H9 (cell line): ENCODE data around the gene KLHL14. TPM values are rescaled to one million over a fixed set of nuclear protein-coding genes. Genes with fewer than 3 reads are reported as not detected.

Experiments
- DNase-seq: peaks from one replicate; pipeline ENCODE4 v3.0.0-alpha.2; 2017
- H2AFZ ChIP-seq: one replicate; pipeline ENCODE4 v1.6.1; 2013; ENCODE audit warnings: mild to moderate bottlenecking, low read length, control low read depth, moderate library complexity
- H2AK5ac ChIP-seq: 2 replicates; pipeline ENCODE4 v1.6.1; 2013; ENCODE audit warnings: low read length, control low read depth, mixed read lengths; ENCODE audit not compliant: insufficient read length
- H2BK120ac ChIP-seq: one replicate; pipeline ENCODE4 v1.6.1; 2013; ENCODE audit warnings: low read depth, mild to moderate bottlenecking, low read length, control low read depth, inconsistent platforms; ENCODE audit not compliant: poor library complexity, severe bottlenecking
- H2BK12ac ChIP-seq: 2 replicates; pipeline ENCODE4 v1.6.1; 2013; ENCODE audit warnings: low read length, control low read depth, mixed read lengths, low read depth; ENCODE audit not compliant: insufficient read length
- H2BK15ac ChIP-seq: 2 replicates; pipeline ENCODE4 v1.6.1; 2013; ENCODE audit warnings: low read depth, low read length, control low read depth
- H2BK20ac ChIP-seq: one replicate; pipeline ENCODE4 v1.6.1; 2013; ENCODE audit warnings: low read depth, mild to moderate bottlenecking, low read length, control low read depth, inconsistent platforms; ENCODE audit not compliant: poor library complexity, severe bottlenecking
- H2BK5ac ChIP-seq: 2 replicates; pipeline ENCODE4 v1.6.1; 2013; ENCODE audit warnings: low read length, control low read depth, mixed read lengths; ENCODE audit not compliant: insufficient read length
- H3K14ac ChIP-seq: 2 replicates; pipeline ENCODE4 v1.6.1; 2013; ENCODE audit warnings: low read length, control low read depth; ENCODE audit not compliant: insufficient read depth
- H3K18ac ChIP-seq: 2 replicates; pipeline ENCODE4 v1.6.1; 2013; ENCODE audit warnings: low read depth, mild to moderate bottlenecking, mixed read lengths, low read length, control low read depth; ENCODE audit not compliant: insufficient read length
- H3K23ac ChIP-seq: 2 replicates; pipeline ENCODE4 v1.6.1; 2013; ENCODE audit warnings: low read length, control low read depth, mixed read lengths, low read depth; ENCODE audit not compliant: insufficient read length
- H3K23me2 ChIP-seq: 2 replicates; pipeline ENCODE4 v1.6.1; 2013; ENCODE audit warnings: low read depth, mild to moderate bottlenecking, mixed read lengths, low read length, control low read depth; ENCODE audit not compliant: insufficient read length, poor library complexity, severe bottlenecking
- H3K27ac ChIP-seq: 2 replicates; pipeline ENCODE4 v1.5.1; 2013; ENCODE audit warnings: low read length, control low read depth, mixed read lengths, low read depth; ENCODE audit not compliant: insufficient read length
- H3K27me3 ChIP-seq: 2 replicates; pipeline ENCODE4 v1.6.1; 2013; ENCODE audit warnings: low read length, control low read depth, inconsistent platforms; ENCODE audit not compliant: insufficient read depth
- H3K4ac ChIP-seq: 2 replicates; pipeline ENCODE4 v1.6.1; 2013; ENCODE audit warnings: low read depth, mild to moderate bottlenecking, control low read depth, inconsistent platforms, low read length, moderate library complexity
- H3K4me1 ChIP-seq: 2 replicates; pipeline ENCODE4 v1.6.1; 2013; ENCODE audit warnings: low read length, control low read depth, inconsistent platforms; ENCODE audit not compliant: insufficient read depth
- H3K4me2 ChIP-seq: 2 replicates; pipeline ENCODE4 v1.6.1; 2013; ENCODE audit warnings: low read length, control low read depth, mixed read lengths; ENCODE audit not compliant: insufficient read length, insufficient read depth
- H3K56ac ChIP-seq: 2 replicates; pipeline ENCODE4 v1.6.1; 2013; ENCODE audit warnings: low read depth, mild to moderate bottlenecking, mixed read lengths, low read length, control low read depth; ENCODE audit not compliant: insufficient read length
- H3K79me1 ChIP-seq: 2 replicates; pipeline ENCODE4 v1.6.1; 2013; ENCODE audit warnings: low read depth, mild to moderate bottlenecking, moderate library complexity, low read length, control low read depth, inconsistent platforms; ENCODE audit not compliant: insufficient read depth, poor library complexity, severe bottlenecking
- H3K79me2 ChIP-seq: 2 replicates; pipeline ENCODE4 v1.6.1; 2013; ENCODE audit warnings: low read length, control low read depth, inconsistent platforms; ENCODE audit not compliant: insufficient read depth
- H3K9ac ChIP-seq: 2 replicates; pipeline ENCODE4 v1.6.1; 2013; ENCODE audit warnings: low read length, control low read depth, mixed read lengths; ENCODE audit not compliant: insufficient read length; ENCODE audit errors: extremely low read depth
- H3K9me3 ChIP-seq: one replicate; pipeline ENCODE4 v1.6.1; 2013; ENCODE audit warnings: low read depth, low read length, inconsistent platforms; ENCODE audit not compliant: control insufficient read depth
- H3T11ph ChIP-seq: one replicate; pipeline ENCODE4 v1.6.1; 2013; ENCODE audit warnings: mild to moderate bottlenecking, low read length, control low read depth, inconsistent platforms
- H4K20me1 ChIP-seq: one replicate; pipeline ENCODE4 v1.6.1; 2013; ENCODE audit not compliant: control insufficient read depth, insufficient read length, insufficient read depth
- H4K5ac ChIP-seq: 2 replicates; pipeline ENCODE4 v1.6.1; 2013; ENCODE audit warnings: low read depth, mild to moderate bottlenecking, mixed read lengths, low read length, control low read depth; ENCODE audit not compliant: insufficient read length
- H4K8ac ChIP-seq: replicated peaks from 2 replicates; pipeline ENCODE4 v1.6.1; 2013; ENCODE audit warnings: low read length, control low read depth, mixed read lengths, low read depth; ENCODE audit not compliant: insufficient read length
- H4K91ac ChIP-seq: 2 replicates; pipeline ENCODE4 v1.6.1; 2013; ENCODE audit warnings: low read depth, mild to moderate bottlenecking, moderate library complexity, mixed read lengths, low read length, control low read depth; ENCODE audit not compliant: insufficient read length
- H3K27ac Mint-ChIP-seq, 3 experiments: 2 replicates in 2 of 3; 3 replicates in 1 of 3; pipeline ENCODE4 v1.8.0; 2020 to 2021; ENCODE audit warnings: mixed read lengths in 3 of 3, mild to moderate bottlenecking in 1 of 3, moderate library complexity in 1 of 3
- H3K27me3 Mint-ChIP-seq: 2 replicates; pipeline ENCODE4 v1.8.0; 2021; ENCODE audit warnings: low read depth, mild to moderate bottlenecking, moderate library complexity, mixed read lengths
- H3K36me3 Mint-ChIP-seq, 3 experiments: 2 replicates in 2 of 3; 3 replicates in 1 of 3; pipeline ENCODE4 v1.8.0; 2020 to 2021; ENCODE audit warnings: low read depth in 3 of 3, mixed read lengths in 3 of 3; ENCODE audit not compliant: insufficient read depth in 1 of 3
- H3K4me1 Mint-ChIP-seq, 2 experiments: 2 replicates each; pipeline ENCODE4 v1.8.0; 2020; ENCODE audit warnings: mixed read lengths in 2 of 2
- H3K4me3 Mint-ChIP-seq, 2 experiments: 2 replicates in 1 of 2; 3 replicates in 1 of 2; pipeline ENCODE4 v1.8.0; 2020 to 2021; ENCODE audit warnings: mild to moderate bottlenecking in 2 of 2, mixed read lengths in 2 of 2, moderate library complexity in 1 of 2
- H3K9me3 Mint-ChIP-seq, 2 experiments: 2 replicates in 1 of 2; 3 replicates in 1 of 2; pipeline ENCODE4 v1.8.0; 2020; ENCODE audit warnings: mild to moderate bottlenecking in 2 of 2, mixed read lengths in 2 of 2, moderate library complexity in 1 of 2
- WGBS: extraction: QIAGEN DNeasy Blood & Tissue Kit; methylation state at CpG from one replicate; pipeline ENCODE4 v1.1.7; 2013; ENCODE audit warnings: missing lambda C conversion rate, low lambda C conversion rate, mixed read lengths; ENCODE audit not compliant: insufficient read length; ENCODE audit errors: extremely low coverage; 5-methylcytosine and 5-hydroxymethylcytosine counted together
- total RNA-seq: library from RNA; stranded (reverse); gene quantifications from 2 replicates; pipeline ENCODE4 v1.2.1, GENCODE V29; 2021
- TF ChIP-seq, protein P1 (sequence below): fragments of 200-600 bp; sonication (generic); conservative IDR thresholded peaks from 3 replicates; pipeline ENCODE4 v1.8.0; 2021; ENCODE audit warnings: antibody characterized with exemption, mild to moderate bottlenecking

Gene KLHL14
- total RNA-seq, 1 experiment from 2014 or later: 1.0 TPM

DNA sequence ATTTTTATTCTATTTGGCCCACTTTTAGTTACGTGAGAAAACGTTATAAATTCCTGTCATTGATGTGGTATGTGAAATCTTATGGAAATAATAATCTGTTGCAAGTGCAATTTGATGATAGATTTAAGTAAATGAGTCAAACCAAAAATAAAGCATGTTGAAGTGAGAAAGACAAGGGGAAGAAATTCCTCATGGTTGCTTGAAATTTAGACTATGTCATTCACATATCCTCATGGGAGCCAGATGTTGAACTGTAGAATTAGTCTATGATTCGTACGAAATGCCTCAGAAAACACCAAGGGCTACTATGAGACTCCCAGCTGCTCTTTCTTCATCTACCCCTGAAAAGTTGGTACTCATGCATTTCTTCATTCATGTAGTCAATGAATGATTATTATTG, 55.7 kb downstream of the KLHL14 start:
- no peaks in the 10 kb centered on the region for H3K9me3 ChIP-seq
- DNase-seq: no peak
- no peaks in the 10 kb centered on the region for H3K79me1 ChIP-seq
- H3K23ac ChIP-seq: no peak overlapping the region
- no CpG with 5 or more reads among the region's 4 CpGs for WGBS
- no peak overlapping the region for H3K14ac ChIP-seq
- no peak overlapping the region for H2BK120ac ChIP-seq
- H3K56ac ChIP-seq: no peak overlapping the region
- TF ChIP-seq, protein P1, sequence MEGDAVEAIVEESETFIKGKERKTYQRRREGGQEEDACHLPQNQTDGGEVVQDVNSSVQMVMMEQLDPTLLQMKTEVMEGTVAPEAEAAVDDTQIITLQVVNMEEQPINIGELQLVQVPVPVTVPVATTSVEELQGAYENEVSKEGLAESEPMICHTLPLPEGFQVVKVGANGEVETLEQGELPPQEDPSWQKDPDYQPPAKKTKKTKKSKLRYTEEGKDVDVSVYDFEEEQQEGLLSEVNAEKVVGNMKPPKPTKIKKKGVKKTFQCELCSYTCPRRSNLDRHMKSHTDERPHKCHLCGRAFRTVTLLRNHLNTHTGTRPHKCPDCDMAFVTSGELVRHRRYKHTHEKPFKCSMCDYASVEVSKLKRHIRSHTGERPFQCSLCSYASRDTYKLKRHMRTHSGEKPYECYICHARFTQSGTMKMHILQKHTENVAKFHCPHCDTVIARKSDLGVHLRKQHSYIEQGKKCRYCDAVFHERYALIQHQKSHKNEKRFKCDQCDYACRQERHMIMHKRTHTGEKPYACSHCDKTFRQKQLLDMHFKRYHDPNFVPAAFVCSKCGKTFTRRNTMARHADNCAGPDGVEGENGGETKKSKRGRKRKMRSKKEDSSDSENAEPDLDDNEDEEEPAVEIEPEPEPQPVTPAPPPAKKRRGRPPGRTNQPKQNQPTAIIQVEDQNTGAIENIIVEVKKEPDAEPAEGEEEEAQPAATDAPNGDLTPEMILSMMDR: no peak
- no peak overlapping the region for H4K5ac ChIP-seq
- H3K27me3 ChIP-seq: no peaks in the 10 kb centered on the region
- H2BK20ac ChIP-seq: no peak overlapping the region
- H3K4me2 ChIP-seq: no peak overlapping the region
- no peak overlapping the region for H2BK12ac ChIP-seq
- no peaks in the 10 kb centered on the region for H3K23me2 ChIP-seq
- no peaks in the 10 kb centered on the region for H3K79me2 ChIP-seq
- no peak overlapping the region for H3K9ac ChIP-seq
- H3K4me1 ChIP-seq: no peaks in the 10 kb centered on the region
- H4K20me1 ChIP-seq: no peaks in the 10 kb centered on the region
- no peaks in the 10 kb centered on the region for H3K9me3 Mint-ChIP-seq
- no peak overlapping the region for H3K4ac ChIP-seq
- H3K4me3 Mint-ChIP-seq: no peak overlapping the region
- no peaks in the 10 kb centered on the region for H3K36me3 Mint-ChIP-seq
- no peak overlapping the region for H2BK5ac ChIP-seq
- no peaks in the 10 kb centered on the region; a peak in 1 of 4 replicates for H3K4me1 Mint-ChIP-seq
- H3K27ac Mint-ChIP-seq: no peak overlapping the region
- no peaks in the 10 kb centered on the region for H3K27me3 Mint-ChIP-seq
- no peak overlapping the region for H3K18ac ChIP-seq
- H4K91ac ChIP-seq: no peak overlapping the region
- H3K27ac ChIP-seq: no peak overlapping the region
- H2BK15ac ChIP-seq: no peak overlapping the region
- H4K8ac ChIP-seq: no peak overlapping the region
- no peak overlapping the region for H2AK5ac ChIP-seq
- no peak overlapping the region for H3T11ph ChIP-seq
- H2AFZ ChIP-seq: no peak overlapping the region
